HG03045 (cell line): ENCODE measurements around the gene HIBADH.
"Not testable (repeated sequence)": the region's sequence is repeated elsewhere in the genome, so short reads cannot be mapped to it uniquely, and the experiment has no call there.

Experiments used
- ATAC-seq: cut with Tn5 transposase; IDR thresholded peaks from one replicate; pipeline ENCODE4 v1.9.1; 2021; ENCODE audit warnings: mild to moderate bottlenecking, moderate library complexity; ENCODE audit not compliant: unreplicated experiment

Gene HIBADH

GRCh38 chr7:27513885-27514284, 148.8 kb downstream of the HIBADH start:
- ATAC-seq: no peak

GRCh38 chr7:27511370-27511769, 151.3 kb downstream of the HIBADH start:
- not testable (repeated sequence) for ATAC-seq

GRCh38 chr7:27510541-27510940, 152.1 kb downstream of the HIBADH start:
- no peak for ATAC-seq

- not testable (repeated sequence) for ATAC-seq
These were observed 160.8 kb downstream of the HIBADH start for GRCh38 chr7:27501879-27502278.

GRCh38 chr7:27501001-27501400, 161.7 kb downstream of the HIBADH start:
- no peak for ATAC-seq

- no peak for ATAC-seq
These were observed 170.5 kb downstream of the HIBADH start for GRCh38 chr7:27492224-27492623.

GRCh38 chr7:27491534-27491933, 171.1 kb downstream of the HIBADH start:
- ATAC-seq: no peak

GRCh38 chr7:27487509-27487908, 175.2 kb downstream of the HIBADH start:
- no peak for ATAC-seq

- ATAC-seq: no peak
These were observed 178.2 kb downstream of the HIBADH start for GRCh38 chr7:27484451-27484850.

GRCh38 chr7:27482219-27482618, 180.5 kb downstream of the HIBADH start:
- ATAC-seq: no peak

GRCh38 chr7:27478556-27478955, 184.1 kb downstream of the HIBADH start:
- no peak for ATAC-seq

GRCh38 chr7:27478084-27478483, 184.6 kb downstream of the HIBADH start:
- no peak for ATAC-seq

GRCh38 chr7:27476493-27476892, 186.2 kb downstream of the HIBADH start:
- no peak for ATAC-seq
